K562 (cell line): ENCODE results near the gene GEMIN5. TPM values are rescaled to one million over a fixed set of nuclear protein-coding genes. Genes with fewer than 3 reads are reported as not detected.
A peak's percentile ranks its signal among the peaks of the same experiment; 100 is the strongest.

Experiments
- ATAC-seq: fragments of 200-7000 bp; cut with Tn5 transposase; 3 replicates; pipeline ENCODE4 v1.9.1; 2020; ENCODE audit warnings: moderate library complexity
- BruUV-seq: library from RNA; stranded (reverse); fragments of 400-500 nt; replicated peaks from 2 replicates; lab custom pipeline; 2021; lab: Mats Ljungman, UMichigan
- CTCF ChIA-PET: fragments of 300-600 bp; formaldehyde crosslinking; extraction: SDS; loops from one replicate; lab custom pipeline; 2021; ENCODE audit warnings: low intra/inter-chr PET ratio; lab: Yijun Ruan, JAX
- POLR2A ChIA-PET: fragments of 300-600, 350-650 bp; sonication (Branson Sonifier 250); formaldehyde crosslinking; extraction: SDS; loops from one replicate; lab custom pipeline; 2021; ENCODE audit warnings: antibody characterized with exemption, inconsistent platforms; lab: Yijun Ruan, JAX
- DNase-seq, 4 experiments: peaks; one replicate each; pipeline versions ENCODE4 v3.0.0 to v3.0.0-alpha.2; 2011 to 2018; ENCODE audit warnings: low spot score in 3 of 4, mixed read lengths in 3 of 4; ENCODE audit errors: extremely low read depth in 1 of 4
- FAIRE-seq: peaks from 2 replicates; lab custom pipeline; 2011; peaks lifted over from hg19 to GRCh38; lab: Jason Lieb, UNC
- H2AFZ ChIP-seq: 2 replicates; pipeline ENCODE4 v1.6.0; 2011; ENCODE audit warnings: low read depth, low read length, control low read depth, inconsistent platforms
- H3K27ac ChIP-seq: fragments of 200-600 bp; 3 replicates; pipeline ENCODE4 v1.8.0; 2011; ENCODE audit warnings: low read depth, mild to moderate bottlenecking, control low read depth, inconsistent platforms, low read length, moderate library complexity, mixed read lengths; ENCODE audit errors: extremely low read depth
- H3K27me3 ChIP-seq, 2 experiments: fragments of 300-600 bp in 1 of 2; 2 replicates in 1 of 2; 3 replicates in 1 of 2; pipeline versions ENCODE4 v1.6.0 to v1.8.0; 2011; ENCODE audit warnings: inconsistent platforms in 2 of 2, low read length in 2 of 2, mild to moderate bottlenecking in 1 of 2, mixed read lengths in 1 of 2, moderate library complexity in 1 of 2; ENCODE audit not compliant: control insufficient read depth in 2 of 2, insufficient read depth in 2 of 2
- H3K36me3 ChIP-seq: fragments of 300-600 bp; 3 replicates; pipeline ENCODE4 v1.8.0; 2011; ENCODE audit warnings: mild to moderate bottlenecking, low read length, inconsistent platforms; ENCODE audit not compliant: control insufficient read depth, insufficient read depth
- H3K4me1 ChIP-seq, 2 experiments: fragments of 200-600 bp in 1 of 2; replicated peaks in 1 of 2; 2 replicates in 1 of 2; 3 replicates in 1 of 2; pipeline versions ENCODE4 v1.5.1 to v1.8.0; 2011; ENCODE audit warnings: inconsistent platforms in 2 of 2, low read length in 2 of 2, mild to moderate bottlenecking in 1 of 2, mixed read lengths in 1 of 2, moderate library complexity in 1 of 2; ENCODE audit not compliant: control insufficient read depth in 2 of 2, insufficient read depth in 2 of 2
- H3K4me2 ChIP-seq: 2 replicates; pipeline ENCODE4 v1.6.1; 2011; ENCODE audit warnings: low read length, control low read depth, inconsistent platforms, mixed read lengths; ENCODE audit not compliant: insufficient read depth
- H3K4me3 ChIP-seq: fragments of 200-600 bp; sonication (generic), shearing (Covaris generic); 2 replicates; pipeline ENCODE4 v1.5.1; 2016; ENCODE audit warnings: control low read depth, inconsistent platforms
- H3K79me2 ChIP-seq: fragments of 200-600 bp; 3 replicates; pipeline ENCODE4 v1.8.0; 2011; ENCODE audit warnings: low read length, inconsistent platforms; ENCODE audit not compliant: control insufficient read depth, insufficient read depth
- H3K9ac ChIP-seq, 2 experiments: 2 replicates each; pipeline versions ENCODE4 v1.6.0 to v1.6.1; 2011; ENCODE audit warnings: low read depth in 2 of 2, low read length in 2 of 2, control low read depth in 1 of 2, inconsistent platforms in 1 of 2, mild to moderate bottlenecking in 1 of 2, mixed read lengths in 1 of 2; ENCODE audit not compliant: insufficient read depth in 1 of 2
- H3K9me1 ChIP-seq: one replicate; pipeline ENCODE4 v1.6.0; 2011; ENCODE audit warnings: inconsistent platforms, mild to moderate bottlenecking, low read length, moderate library complexity; ENCODE audit not compliant: control insufficient read depth, insufficient read depth
- H3K9me3 ChIP-seq: replicated peaks from 2 replicates; pipeline ENCODE4 v1.5.1; 2011; ENCODE audit warnings: low read depth, low read length, inconsistent platforms; ENCODE audit not compliant: control insufficient read depth, insufficient read depth
- H4K20me1 ChIP-seq: replicated peaks from 2 replicates; pipeline ENCODE4 v1.6.1; 2011; ENCODE audit warnings: low read length, inconsistent platforms, mixed read lengths; ENCODE audit not compliant: control insufficient read depth, insufficient read depth
- KAT8 ChIP-seq: fragments of 450-650 bp; IDR thresholded peaks from 2 replicates; pipeline ENCODE4 v1.6.1; 2016; ENCODE audit warnings: low read depth, mild to moderate bottlenecking
- SIN3B ChIP-seq: fragments of 450-650 bp; IDR thresholded peaks from 2 replicates; pipeline ENCODE4 v1.6.1; 2017; ENCODE audit warnings: low read depth, mild to moderate bottlenecking, moderate library complexity
- ZNF232 ChIP-seq: sonication (generic); formaldehyde crosslinking; IDR thresholded peaks from 2 replicates; pipeline ENCODE4 v1.8.0; 2022; ENCODE audit warnings: mild to moderate bottlenecking, missing genetic modification reagents
- ZNF395 ChIP-seq: fragments of 200-800 bp; sonication (Bioruptor generic); IDR thresholded peaks from 2 replicates; pipeline ENCODE4 v1.6.1; 2017; ENCODE audit warnings: missing genetic modification characterization, missing compliant biosample characterization
- WGBS: fragments of 100-300 bp; shearing (Covaris generic); methylation state at CpG from one replicate; pipeline ENCODE4 v1.1.6; 2016; ENCODE audit warnings: low coverage, mixed read lengths; ENCODE audit not compliant: insufficient coverage; ENCODE audit errors: missing lambda C conversion rate; 5-methylcytosine and 5-hydroxymethylcytosine counted together
- in situ Hi-C: fragments of 300-500 bp; cut with MboI; formaldehyde crosslinking; loops from 4 replicates; pipeline ENCODE4 v1.15.0; 2018; ENCODE audit warnings: inconsistent platforms, mixed read lengths
- intact Hi-C: fragments of 100-400 bp; cut with micrococcal nuclease; formaldehyde crosslinking; loops from 2 replicates; pipeline ENCODE4 v1.14.2; 2022
- polyA plus RNA-seq, 8 experiments: library from polyadenylated mRNA; depleted of rRNA in 4 of 8; stranded (reverse) in 5 of 8; unstranded in 3 of 8; fragments of >200 nt; fragmentation: Nextera tagmentation in 2 of 8; fragmentation: Illumina TruSeq in 1 of 8; extraction: Ambion mirVana in 2 of 8; extraction: Trizol in 1 of 8; gene quantifications; 2 replicates each; pipeline versions ENCODE4 v1.2.1 to v1.2.3, GENCODE V29; 2011 to 2014; ENCODE audit warnings: inconsistent platforms in 1 of 8, missing spikeins in 1 of 8
- total RNA-seq, 7 experiments: library from RNA; depleted of rRNA in 6 of 7; stranded (reverse); fragments of >200 nt in 6 of 7; fragmentation: Illumina TruSeq in 2 of 7; extraction: Trizol in 2 of 7; gene quantifications; 2 replicates each; pipeline versions ENCODE4 v1.2.1 to v1.2.3, GENCODE V29; 2011 to 2021; ENCODE audit warnings: low replicate concordance in 1 of 7

GEMIN5 gene
- total and polyA plus RNA-seq, 9 of the 15 experiments (the other 6 are each of a cell fraction or from before 2014, with no cell fraction given), result 10.3 to 48.2 (median 34.7) TPM

- TF ChIP-seq ZNF395 (CRISPR knock-in tag) (no peak), ZNF232 (CRISPR knock-in tag) (no peak), SIN3B (no peak), KAT8 (no peak)
- peak overlapping the region; percentile 95 for H2AFZ ChIP-seq
- WGBS, result 69% methylated on average over 6 of the region's 6 CpGs
- DNase-seq (no peak), FAIRE-seq (no peak), ATAC-seq (no peak)
- CTCF ChIA-PET, result no interaction called here
- H3K4me1 ChIP-seq, result peaks cover 5 to 33% of the 10 kb centered on the region in 2 experiments
- 0 out of 3 replicates have a peak, but pooled peaks cover 2% of the 10 kb centered on the region for H3K36me3 ChIP-seq
- H4K20me1 ChIP-seq, result no peaks in the 10 kb centered on the region
- POLR2A ChIA-PET, result interaction anchor here (1.0 to 2.4 kb wide), 2 partner anchors 9 to 14 kb away, joined by 3 to 9 read pairs; no protein-coding TSS in a partner anchor
- in situ Hi-C loops, result no loop called here
- no peaks in the 10 kb centered on the region for H3K9me3 ChIP-seq
- H3K79me2 ChIP-seq, result no peaks in the 10 kb centered on the region
- H3K9ac ChIP-seq, result no peak overlapping the region
- no peak overlapping the region for H3K4me3 ChIP-seq
- H3K27ac ChIP-seq, result peak overlapping the region; percentile 44; the same call in 1 of the 3 replicates
- intact Hi-C loops, result no loop called here
- BruUV-seq, result no TSS peak
- H3K9me1 ChIP-seq, result no peaks in the 10 kb centered on the region
- H3K4me2 ChIP-seq, result peak overlapping the region; percentile 81; the same call in 1 of the 2 replicates
- H3K27me3 ChIP-seq, result no peaks in the 10 kb centered on the region
Observed at GRCh38 chr5:154849264-154849785, 88.7 kb downstream of the GEMIN5 start.
